DOHH2 (cell line): Measurements from ENCODE around the gene RNF125.

ENCODE experiments used
- H3F3A ChIP-seq: fragments of 200-600 bp; sonication (generic), shearing (Covaris generic); 2 replicates; pipeline ENCODE4 v1.6.0; 2016; ENCODE audit warnings: antibody characterized with exemption, mild to moderate bottlenecking; ENCODE audit not compliant: control insufficient read depth, insufficient read depth
- H3K27ac ChIP-seq: fragments of 200-600 bp; sonication (generic); 2 replicates; pipeline ENCODE4 v1.5.1; 2014; ENCODE audit warnings: low read depth, mild to moderate bottlenecking, low read length, moderate library complexity
- H3K27me3 ChIP-seq: fragments of 200-600 bp; sonication (generic); 2 replicates; pipeline ENCODE4 v1.6.1; 2014; ENCODE audit warnings: mild to moderate bottlenecking, low read length, mixed read lengths; ENCODE audit not compliant: control insufficient read depth
- H3K36me3 ChIP-seq: fragments of 200-600 bp; sonication (generic); 2 replicates; pipeline ENCODE4 v1.6.1; 2014; ENCODE audit warnings: mild to moderate bottlenecking, low read length, moderate library complexity, mixed read lengths; ENCODE audit not compliant: control insufficient read depth
- H3K4me1 ChIP-seq: fragments of 200-600 bp; sonication (generic); 2 replicates; pipeline ENCODE4 v1.6.1; 2014; ENCODE audit warnings: mild to moderate bottlenecking, low read length, mixed read lengths; ENCODE audit not compliant: control insufficient read depth
- H3K4me2 ChIP-seq: fragments of 200-600 bp; sonication (generic); 2 replicates; pipeline ENCODE4 v1.6.0; 2014; ENCODE audit warnings: mild to moderate bottlenecking, low read length, moderate library complexity
- H3K4me3 ChIP-seq: fragments of 200-600 bp; sonication (generic); 2 replicates; pipeline ENCODE4 v1.5.1; 2014; ENCODE audit warnings: mild to moderate bottlenecking, low read length, mixed read lengths
- H3K79me2 ChIP-seq: fragments of 200-600 bp; sonication (generic); 2 replicates; pipeline ENCODE4 v1.6.1; 2014; ENCODE audit warnings: mild to moderate bottlenecking, low read length, mixed read lengths; ENCODE audit not compliant: control insufficient read depth
- H3K9me2 ChIP-seq: fragments of 200-600 bp; sonication (generic); replicated peaks from 2 replicates; pipeline ENCODE4 v1.6.1; 2014; ENCODE audit warnings: mild to moderate bottlenecking, low read length, mixed read lengths; ENCODE audit not compliant: control insufficient read depth
- H3K9me3 ChIP-seq: fragments of 200-600 bp; sonication (generic); 2 replicates; pipeline ENCODE4 v1.6.1; 2014; ENCODE audit warnings: antibody characterized with exemption, low read length, mixed read lengths; ENCODE audit not compliant: control insufficient read depth, insufficient read depth
- H4K20me1 ChIP-seq: fragments of 200-600 bp; sonication (generic); 2 replicates; pipeline ENCODE4 v1.6.0; 2014; ENCODE audit warnings: low read depth, mild to moderate bottlenecking, antibody characterized with exemption, low read length, moderate library complexity; ENCODE audit not compliant: control insufficient read depth, insufficient read depth
- CTCF ChIP-seq: fragments of 200-600 bp; sonication (generic); IDR thresholded peaks from one replicate; pipeline ENCODE4 v1.5.1; 2014; ENCODE audit warnings: antibody characterized with exemption, mild to moderate bottlenecking, low read depth, low read length; ENCODE audit not compliant: poor library complexity, severe bottlenecking
- EZH2phosphoT487 ChIP-seq: fragments of 200-600 bp; sonication (generic); IDR thresholded peaks from 2 replicates; pipeline ENCODE4 v1.6.1; 2017; ENCODE audit warnings: borderline replicate concordance, mild to moderate bottlenecking, antibody characterized with exemption, low read length, moderate library complexity, mixed read lengths

RNF125 gene

GRCh38 chr18:32072321-32072720 lies 53.7 kb downstream of the RNF125 start:
- Histone ChIP-seq H3K27ac (no peak overlapping the region), H3K9me2 (no peaks in the 10 kb centered on the region), H3K9me3 (no peaks in the 10 kb centered on the region), H3K79me2 (no peaks in the 10 kb centered on the region), H4K20me1 (no peaks in the 10 kb centered on the region), H3F3A (no peaks in the 10 kb centered on the region), H3K27me3 (peaks cover 3% of the 10 kb centered on the region; the same call in 1 of the 2 replicates), H3K4me1 (no peaks in the 10 kb centered on the region), H3K4me2 (no peak overlapping the region), H3K36me3 (no peaks in the 10 kb centered on the region), H3K4me3 (no peak overlapping the region)
- no peak for TF ChIP-seq EZH2phosphoT487
- TF ChIP-seq CTCF = peak; percentile 60

DNA sequence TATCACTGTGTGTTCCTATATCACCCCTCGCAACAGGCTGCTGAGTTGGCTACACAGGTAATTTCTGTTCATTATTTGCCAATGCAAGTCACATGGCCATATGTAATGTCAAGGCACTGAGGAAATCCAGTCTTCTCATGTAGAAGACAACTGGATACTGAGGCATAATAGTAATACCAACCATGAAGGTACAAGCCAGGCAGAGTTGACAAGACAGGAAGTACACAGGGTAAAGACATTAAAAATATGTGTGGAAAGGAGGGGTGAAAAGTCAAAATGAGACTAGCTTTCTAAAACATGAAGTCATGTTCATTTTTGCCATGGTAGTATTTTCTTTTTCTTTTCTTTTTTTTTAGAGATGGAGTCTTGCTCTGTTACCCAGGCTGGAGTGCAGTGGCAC lies 55.6 kb downstream of the RNF125 start:
- no peak for TF ChIP-seq EZH2phosphoT487
- no peak for TF ChIP-seq CTCF
- Histone ChIP-seq H3K36me3 (no peaks in the 10 kb centered on the region), H3K4me2 (no peak overlapping the region), H4K20me1 (no peaks in the 10 kb centered on the region), H3K9me3 (no peaks in the 10 kb centered on the region), H3K4me3 (no peak overlapping the region), H3K27me3 (peaks cover 6% of the 10 kb centered on the region; the same call in 1 of the 2 replicates), H3K4me1 (no peaks in the 10 kb centered on the region), H3K27ac (no peak overlapping the region), H3F3A (no peaks in the 10 kb centered on the region), H3K9me2 (no peaks in the 10 kb centered on the region), H3K79me2 (no peaks in the 10 kb centered on the region)

DNA sequence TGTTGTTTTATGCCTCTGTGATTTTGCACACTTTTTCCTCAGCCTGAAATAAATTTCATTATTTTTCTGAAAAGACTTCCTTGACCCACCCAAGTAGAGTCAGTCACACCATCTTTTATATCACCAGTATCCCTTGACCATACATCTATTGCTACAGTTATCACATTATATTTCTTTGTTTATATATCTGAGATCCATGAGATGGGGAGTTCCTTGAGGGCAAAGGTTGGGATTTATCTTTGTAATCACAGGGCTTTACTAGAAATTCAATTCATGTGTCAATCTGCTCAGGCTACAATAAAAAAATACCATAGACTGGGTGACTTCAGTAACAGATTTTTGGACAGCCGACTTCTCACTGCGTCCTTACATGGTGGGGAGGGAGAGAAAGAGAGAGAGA lies 60.2 kb downstream of the RNF125 start:
- no peak overlapping the region for H3K27ac ChIP-seq
- peaks cover 6% of the 10 kb centered on the region for H3K27me3 ChIP-seq
- no peaks in the 10 kb centered on the region for H3K79me2 ChIP-seq
- H3K36me3 ChIP-seq = no peaks in the 10 kb centered on the region
- no peaks in the 10 kb centered on the region for H3K9me3 ChIP-seq
- H3K4me3 ChIP-seq = no peak overlapping the region
- no peaks in the 10 kb centered on the region for H3F3A ChIP-seq
- H3K9me2 ChIP-seq = no peaks in the 10 kb centered on the region
- H3K4me2 ChIP-seq = no peak overlapping the region
- TF ChIP-seq EZH2phosphoT487 (no peak), CTCF (no peak)
- no peaks in the 10 kb centered on the region for H4K20me1 ChIP-seq
- no peaks in the 10 kb centered on the region for H3K4me1 ChIP-seq

DNA sequence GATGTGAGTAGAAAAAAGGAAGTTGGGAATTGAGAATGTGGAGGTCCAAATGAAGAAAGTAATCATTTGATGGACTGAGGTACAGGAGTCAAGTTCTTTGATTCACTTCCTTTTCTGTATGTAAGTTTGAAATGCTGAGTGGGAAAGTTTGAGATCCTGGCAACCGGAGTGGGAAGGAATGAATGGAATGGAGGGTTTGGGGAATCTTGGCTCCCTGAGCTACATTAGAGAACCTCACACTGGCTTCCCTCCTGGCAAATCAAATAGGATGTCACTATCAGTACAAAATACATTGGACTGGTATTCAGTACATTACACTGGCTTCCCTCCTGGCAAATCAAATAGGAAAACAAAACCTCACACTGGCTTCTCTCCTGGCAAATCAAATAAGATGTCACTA lies 63.3 kb downstream of the RNF125 start:
- Histone ChIP-seq H3F3A (no peaks in the 10 kb centered on the region), H3K79me2 (no peaks in the 10 kb centered on the region), H3K4me2 (no peak overlapping the region), H3K4me3 (no peak overlapping the region), H3K27ac (no peak overlapping the region), H3K9me2 (no peaks in the 10 kb centered on the region), H3K36me3 (no peaks in the 10 kb centered on the region), H3K4me1 (peaks cover 10% of the 10 kb centered on the region), H3K9me3 (no peaks in the 10 kb centered on the region), H3K27me3 (peaks cover 3% of the 10 kb centered on the region), H4K20me1 (no peaks in the 10 kb centered on the region)
- no peak for TF ChIP-seq EZH2phosphoT487
- no peak for TF ChIP-seq CTCF
